HL-60/S4 treated with phorbol 12-myristate 13-acetate at 8.2 ng/mL for 4 days and 3 days (cell line): ENCODE results near the gene PEBP1.

Experiments
- in situ Hi-C: fragments of 300-500 bp; cut with MboI; formaldehyde crosslinking; loops from 2 replicates; pipeline ENCODE4 v1.15.0; 2022; ENCODE audit warnings: low sequenced_read_pairs

The PEBP1 gene

GRCh38 chr12:118135788-118136558 is at the start of gene PEBP1:
Gene PEBP1, plus strand, starts transcription at chr12:118136124. Its CDS starts 86 bp downstream, at chr12:118136210.
- in situ Hi-C loops, result no loop called here

- in situ Hi-C loops, result no loop called here
These were observed 46.1 kb upstream of the PEBP1 start for GRCh38 chr12:118089782-118090181.

GRCh38 chr12:118094039-118094438 is 41.9 kb upstream of the PEBP1 start:
- in situ Hi-C loops, result no loop called here

GRCh38 chr12:118098401-118098800 is 37.5 kb upstream of the PEBP1 start:
- in situ Hi-C loops, result no loop called here

- in situ Hi-C loops, result no loop called here
These were observed 36.8 kb upstream of the PEBP1 start for GRCh38 chr12:118098911-118099671.

GRCh38 chr12:118101051-118101450 is 34.9 kb upstream of the PEBP1 start:
- in situ Hi-C loops, result no loop called here

- in situ Hi-C loops, result no loop called here
These were observed 33.9 kb upstream of the PEBP1 start for GRCh38 chr12:118102070-118102469.

- in situ Hi-C loops, result no loop called here
These were observed 33.3 kb upstream of the PEBP1 start for GRCh38 chr12:118102609-118103008.

- in situ Hi-C loops, result no loop called here
These were observed 32.7 kb upstream of the PEBP1 start for GRCh38 chr12:118103201-118103600.

- in situ Hi-C loops, result no loop called here
These were observed 32.1 kb upstream of the PEBP1 start, which contains the start of gene VSIG10 for GRCh38 chr12:118103601-118104382. Gene VSIG10, minus strand, starts transcription at chr12:118104011. Its CDS starts 340 bp downstream, at chr12:118103671.

- in situ Hi-C loops, result no loop called here
These were observed 28.9 kb upstream of the PEBP1 start for GRCh38 chr12:118107011-118107410.

- in situ Hi-C loops, result no loop called here
These were observed 28.2 kb upstream of the PEBP1 start for GRCh38 chr12:118107694-118108093.

- in situ Hi-C loops, result no loop called here
These were observed 26.8 kb upstream of the PEBP1 start for GRCh38 chr12:118109088-118109487.

GRCh38 chr12:118119449-118119879 is 16.5 kb upstream of the PEBP1 start:
- in situ Hi-C loops, result no loop called here

- in situ Hi-C loops, result no loop called here
These were observed 15.2 kb upstream of the PEBP1 start for GRCh38 chr12:118120579-118121363.

- in situ Hi-C loops, result no loop called here
These were observed 13.7 kb upstream of the PEBP1 start for GRCh38 chr12:118122264-118122663.

GRCh38 chr12:118124333-118124874 is 11.5 kb upstream of the PEBP1 start:
- in situ Hi-C loops, result no loop called here

- in situ Hi-C loops, result no loop called here
These were observed 10.2 kb upstream of the PEBP1 start for GRCh38 chr12:118125743-118126118.

- in situ Hi-C loops, result no loop called here
These were observed 9.7 kb upstream of the PEBP1 start for GRCh38 chr12:118126119-118126757.

- in situ Hi-C loops, result no loop called here
These were observed 8.1 kb upstream of the PEBP1 start for GRCh38 chr12:118127867-118128266.
